ENCODE data around the gene CYFIP2. TPM values are rescaled to one million over a fixed set of nuclear protein-coding genes. Genes with fewer than 3 reads are reported as not detected.

Gene CYFIP2
- total RNA-seq, 4 donors from 2014 or later = 11.3 to 51.5 (median 13.6) TPM

DNA sequence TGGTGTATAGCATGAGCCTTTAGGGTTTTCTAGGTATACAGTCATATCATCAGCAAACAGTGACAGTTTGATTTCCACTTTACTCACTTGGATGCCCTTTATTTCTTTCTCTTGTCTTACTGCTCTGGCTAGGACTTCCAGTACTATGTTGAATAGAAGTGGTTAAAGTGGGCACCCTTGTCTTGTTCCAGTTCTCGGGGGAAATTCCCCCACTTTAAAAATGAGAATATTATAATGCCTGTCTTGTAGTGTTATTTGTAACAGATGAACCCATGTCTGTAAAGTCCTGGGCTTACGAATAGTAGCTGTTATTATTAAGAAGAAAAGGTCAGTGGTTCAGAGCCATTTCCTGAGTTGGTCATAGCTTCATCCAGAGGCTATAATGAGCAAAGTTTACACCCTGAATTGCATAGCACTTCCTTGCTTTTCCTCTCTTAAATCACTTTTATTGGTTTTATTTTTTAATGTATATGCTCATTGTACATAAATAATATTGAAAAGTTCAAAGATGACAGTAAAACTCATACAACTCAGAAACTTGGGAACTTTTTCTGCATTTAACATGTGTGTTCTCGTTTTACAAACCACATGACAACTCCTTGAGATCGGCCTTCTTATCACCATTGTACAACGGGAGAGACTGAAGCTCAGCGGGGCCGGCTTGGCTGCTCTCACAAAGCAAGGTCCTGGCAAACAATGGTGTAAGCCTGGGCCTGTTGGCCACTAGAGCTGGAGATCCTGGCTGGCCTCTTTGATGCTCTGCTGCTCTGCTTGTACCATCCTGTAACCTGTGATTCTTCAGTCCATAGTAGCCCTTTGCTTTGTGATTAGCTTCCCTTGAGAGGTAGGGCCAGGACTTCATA is 85.2 kb downstream of the CYFIP2 start:
- intact Hi-C loops (cut with DNase I; ENCODE audit: low total_unique reads) = no loop called here

GRCh38 chr5:157351802-157352092 is 85.8 kb downstream of the CYFIP2 start:
- Histone ChIP-seq H3K36me3 (no peaks in the 10 kb centered on the region), H3K27me3 (no peaks in the 10 kb centered on the region), H3K4me3 (no peak overlapping the region), H3K4me1 (no peaks in the 10 kb centered on the region), H3K27ac (no peak overlapping the region), H3K9me3 (no peaks in the 10 kb centered on the region)
- no peak for TF ChIP-seq POLR2A (IDR thresholded peaks at IDR 0.05)
- TF ChIP-seq, protein P1, sequence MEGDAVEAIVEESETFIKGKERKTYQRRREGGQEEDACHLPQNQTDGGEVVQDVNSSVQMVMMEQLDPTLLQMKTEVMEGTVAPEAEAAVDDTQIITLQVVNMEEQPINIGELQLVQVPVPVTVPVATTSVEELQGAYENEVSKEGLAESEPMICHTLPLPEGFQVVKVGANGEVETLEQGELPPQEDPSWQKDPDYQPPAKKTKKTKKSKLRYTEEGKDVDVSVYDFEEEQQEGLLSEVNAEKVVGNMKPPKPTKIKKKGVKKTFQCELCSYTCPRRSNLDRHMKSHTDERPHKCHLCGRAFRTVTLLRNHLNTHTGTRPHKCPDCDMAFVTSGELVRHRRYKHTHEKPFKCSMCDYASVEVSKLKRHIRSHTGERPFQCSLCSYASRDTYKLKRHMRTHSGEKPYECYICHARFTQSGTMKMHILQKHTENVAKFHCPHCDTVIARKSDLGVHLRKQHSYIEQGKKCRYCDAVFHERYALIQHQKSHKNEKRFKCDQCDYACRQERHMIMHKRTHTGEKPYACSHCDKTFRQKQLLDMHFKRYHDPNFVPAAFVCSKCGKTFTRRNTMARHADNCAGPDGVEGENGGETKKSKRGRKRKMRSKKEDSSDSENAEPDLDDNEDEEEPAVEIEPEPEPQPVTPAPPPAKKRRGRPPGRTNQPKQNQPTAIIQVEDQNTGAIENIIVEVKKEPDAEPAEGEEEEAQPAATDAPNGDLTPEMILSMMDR (IDR thresholded peaks at IDR 0.05) = no peak
- DNase-seq = no peak
- intact Hi-C loops (cut with DNase I; ENCODE audit: low total_unique reads) = no loop called here

More for the DNA sequence above, 85.2 kb downstream of the CYFIP2 start:
- Histone ChIP-seq H3K4me1 (no peaks in the 10 kb centered on the region), H3K27me3 (no peaks in the 10 kb centered on the region), H3K36me3 (no peaks in the 10 kb centered on the region), H3K9me3 (no peaks in the 10 kb centered on the region), H3K4me3 (no peak overlapping the region), H3K27ac (no peak overlapping the region)
- DNase-seq = no peak
- TF ChIP-seq, protein P1 (IDR thresholded peaks at IDR 0.05) = no peak
- TF ChIP-seq POLR2A (IDR thresholded peaks at IDR 0.05) = no peak

- intact Hi-C loops (cut with DNase I; ENCODE audit: low total_unique reads) = no loop called here
- Histone ChIP-seq H3K4me1 (no peaks in the 10 kb centered on the region), H3K9me3 (no peaks in the 10 kb centered on the region), H3K27ac (no peak overlapping the region), H3K27me3 (no peaks in the 10 kb centered on the region), H3K4me3 (no peak overlapping the region), H3K36me3 (no peaks in the 10 kb centered on the region)
- TF ChIP-seq, protein P1 (IDR thresholded peaks at IDR 0.05) = no peak
- no peak for TF ChIP-seq POLR2A (IDR thresholded peaks at IDR 0.05)
- no peak for DNase-seq
Observed at GRCh38 chr5:157352756-157353340, 86.9 kb downstream of the CYFIP2 start.

GRCh38 chr5:157354800-157355199 is 88.9 kb downstream of the CYFIP2 start:
- Histone ChIP-seq H3K4me3 (no peak overlapping the region), H3K27ac (no peak overlapping the region), H3K9me3 (no peaks in the 10 kb centered on the region), H3K27me3 (no peaks in the 10 kb centered on the region), H3K36me3 (no peaks in the 10 kb centered on the region), H3K4me1 (no peaks in the 10 kb centered on the region)
- TF ChIP-seq, protein P1 (IDR thresholded peaks at IDR 0.05) = no peak
- TF ChIP-seq POLR2A (IDR thresholded peaks at IDR 0.05) = no peak
- no peak for DNase-seq
- intact Hi-C loops (cut with DNase I; ENCODE audit: low total_unique reads) = no loop called here

- Histone ChIP-seq H3K27me3 (no peaks in the 10 kb centered on the region), H3K4me1 (no peaks in the 10 kb centered on the region), H3K9me3 (no peaks in the 10 kb centered on the region), H3K36me3 (no peaks in the 10 kb centered on the region), H3K4me3 (no peak overlapping the region), H3K27ac (no peak overlapping the region)
- TF ChIP-seq, protein P1 (IDR thresholded peaks at IDR 0.05) = no peak
- TF ChIP-seq POLR2A (IDR thresholded peaks at IDR 0.05) = no peak
- intact Hi-C loops (cut with DNase I; ENCODE audit: low total_unique reads) = no loop called here
- no peak for DNase-seq
Observed at GRCh38 chr5:157356576-157356975, 90.7 kb downstream of the CYFIP2 start.

Measured in uterus (tissue), 4 donors.